ENCODE measurements around the gene ARMH1.

DNA sequence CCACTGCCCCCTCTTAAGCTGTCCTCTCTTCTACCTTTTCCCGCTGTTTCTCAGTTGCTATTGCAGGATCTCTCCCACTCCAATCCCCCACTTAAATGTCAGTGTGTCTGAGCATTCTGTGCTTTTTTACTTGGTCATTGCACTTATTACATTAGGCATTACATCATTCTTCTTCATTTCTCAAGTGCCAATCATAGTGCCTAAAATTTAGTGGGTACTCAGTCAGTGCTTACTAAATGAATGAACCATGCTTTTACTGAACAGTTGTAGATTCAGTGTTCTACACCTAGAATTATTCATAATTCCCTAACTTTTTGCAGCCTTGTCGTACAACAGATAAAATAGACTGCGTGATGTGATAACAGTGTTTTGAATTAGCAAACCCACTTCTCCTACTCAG lies 19.4 kb downstream of the ARMH1 start:
- TF ChIP-seq, protein P1, sequence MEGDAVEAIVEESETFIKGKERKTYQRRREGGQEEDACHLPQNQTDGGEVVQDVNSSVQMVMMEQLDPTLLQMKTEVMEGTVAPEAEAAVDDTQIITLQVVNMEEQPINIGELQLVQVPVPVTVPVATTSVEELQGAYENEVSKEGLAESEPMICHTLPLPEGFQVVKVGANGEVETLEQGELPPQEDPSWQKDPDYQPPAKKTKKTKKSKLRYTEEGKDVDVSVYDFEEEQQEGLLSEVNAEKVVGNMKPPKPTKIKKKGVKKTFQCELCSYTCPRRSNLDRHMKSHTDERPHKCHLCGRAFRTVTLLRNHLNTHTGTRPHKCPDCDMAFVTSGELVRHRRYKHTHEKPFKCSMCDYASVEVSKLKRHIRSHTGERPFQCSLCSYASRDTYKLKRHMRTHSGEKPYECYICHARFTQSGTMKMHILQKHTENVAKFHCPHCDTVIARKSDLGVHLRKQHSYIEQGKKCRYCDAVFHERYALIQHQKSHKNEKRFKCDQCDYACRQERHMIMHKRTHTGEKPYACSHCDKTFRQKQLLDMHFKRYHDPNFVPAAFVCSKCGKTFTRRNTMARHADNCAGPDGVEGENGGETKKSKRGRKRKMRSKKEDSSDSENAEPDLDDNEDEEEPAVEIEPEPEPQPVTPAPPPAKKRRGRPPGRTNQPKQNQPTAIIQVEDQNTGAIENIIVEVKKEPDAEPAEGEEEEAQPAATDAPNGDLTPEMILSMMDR (IDR thresholded peaks at IDR 0.05; ENCODE audit: low read depth, low read length, poor library complexity, severe bottlenecking) = no peak
- no peak for TF ChIP-seq EZH2phosphoT487 (IDR thresholded peaks at IDR 0.05; ENCODE audit: borderline replicate concordance, low read length)

Data from DOHH2 (cell line).